ENCODE measurements around the gene RPL18A.

RPL18A gene

GRCh38 chr19:17834350-17835181 lies 25.1 kb upstream of the RPL18A start:
- no peak for DNase-seq (ENCODE audit: low read depth, low spot score)
- H3K4me3 ChIP-seq (ENCODE audit: low read depth, low read length) = no peak overlapping the region
- no peak for TF ChIP-seq CTCF (IDR thresholded peaks at IDR 0.05; ENCODE audit: low read depth, low read length)
- in situ Hi-C loops (cut with HindIII; ENCODE audit: low sequenced_read_pairs) = no loop called here

- no peak overlapping the region for H3K4me3 ChIP-seq (ENCODE audit: low read depth, low read length)
- in situ Hi-C loops (cut with HindIII; ENCODE audit: low sequenced_read_pairs) = no loop called here
- DNase-seq (ENCODE audit: low read depth, low spot score) = no peak
- TF ChIP-seq CTCF (IDR thresholded peaks at IDR 0.05; ENCODE audit: low read depth, low read length) = no peak
These were observed 24.3 kb upstream of the RPL18A start for GRCh38 chr19:17835182-17836006.

GRCh38 chr19:17836530-17836929 lies 23.2 kb upstream of the RPL18A start:
- TF ChIP-seq CTCF (IDR thresholded peaks at IDR 0.05; ENCODE audit: low read depth, low read length) = no peak
- in situ Hi-C loops (cut with HindIII; ENCODE audit: low sequenced_read_pairs) = no loop called here

GRCh38 chr19:17837972-17838371 lies 21.7 kb upstream of the RPL18A start:
- no peak overlapping the region for H3K4me3 ChIP-seq (ENCODE audit: low read depth, low read length)
- DNase-seq (ENCODE audit: low read depth, low spot score) = no peak
- TF ChIP-seq CTCF (IDR thresholded peaks at IDR 0.05; ENCODE audit: low read depth, low read length) = no peak
- in situ Hi-C loops (cut with HindIII; ENCODE audit: low sequenced_read_pairs) = no loop called here

More at GRCh38 chr19:17836530-17836929, 23.2 kb upstream of the RPL18A start:
- no peak overlapping the region for H3K4me3 ChIP-seq (ENCODE audit: low read depth, low read length)
- no peak for DNase-seq (ENCODE audit: low read depth, low spot score)

GRCh38 chr19:17840019-17840418 lies 19.7 kb upstream of the RPL18A start:
- H3K4me3 ChIP-seq (ENCODE audit: low read depth, low read length) = no peak overlapping the region
- in situ Hi-C loops (cut with HindIII; ENCODE audit: low sequenced_read_pairs) = no loop called here
- DNase-seq (ENCODE audit: low read depth, low spot score) = no peak
- no peak for TF ChIP-seq CTCF (IDR thresholded peaks at IDR 0.05; ENCODE audit: low read depth, low read length)

GRCh38 chr19:17841371-17841809 lies 18.3 kb upstream of the RPL18A start:
- H3K4me3 ChIP-seq (ENCODE audit: low read depth, low read length) = peak overlapping the region; percentile 26
- in situ Hi-C loops (cut with HindIII; ENCODE audit: low sequenced_read_pairs) = no loop called here
- DNase-seq (ENCODE audit: low read depth, low spot score) = no peak
- TF ChIP-seq CTCF (IDR thresholded peaks at IDR 0.05; ENCODE audit: low read depth, low read length) = no peak
